Skeletal muscle satellite cell (primary cell): ENCODE results near the gene CTAGE15. TPM values are rescaled to one million over a fixed set of nuclear protein-coding genes. Genes with fewer than 3 reads are reported as not detected.
"Not testable (repeated sequence)": the region's sequence is repeated elsewhere in the genome, so short reads cannot be mapped to it uniquely, and the experiment has no call there.

Experiments
- H3K27me3 ChIP-seq: 2 replicates; pipeline ENCODE4 v1.7.0; 2013; ENCODE audit warnings: low read length; ENCODE audit not compliant: control insufficient read depth, insufficient read depth
- H3K36me3 ChIP-seq: 2 replicates; pipeline ENCODE4 v1.7.0; 2013; ENCODE audit warnings: mild to moderate bottlenecking, control low read depth, low read length; ENCODE audit not compliant: insufficient read depth
- H3K4me1 ChIP-seq: 2 replicates; pipeline ENCODE4 v1.7.0; 2013; ENCODE audit warnings: low read length; ENCODE audit not compliant: control insufficient read depth, insufficient read depth
- H3K4me2 ChIP-seq: 2 replicates; pipeline ENCODE4 v1.7.0; 2013; ENCODE audit warnings: mild to moderate bottlenecking, low read length
- H3K4me3 ChIP-seq: 2 replicates; pipeline ENCODE4 v1.7.0; 2013; ENCODE audit warnings: low read length
- H3K9ac ChIP-seq: 2 replicates; pipeline ENCODE4 v1.7.0; 2013; ENCODE audit warnings: mild to moderate bottlenecking, low read depth, low read length, moderate library complexity
- H3K9me3 ChIP-seq: replicated peaks from 2 replicates; pipeline ENCODE4 v1.7.0; 2013; ENCODE audit warnings: mild to moderate bottlenecking, control low read depth, low read length
- total RNA-seq: library from RNA; depleted of rRNA; stranded (reverse); fragments of >200 nt; gene quantifications from 2 replicates; pipeline ENCODE4 v1.2.3, GENCODE V29; 2012; rRNA removed

Gene CTAGE15, protein sequence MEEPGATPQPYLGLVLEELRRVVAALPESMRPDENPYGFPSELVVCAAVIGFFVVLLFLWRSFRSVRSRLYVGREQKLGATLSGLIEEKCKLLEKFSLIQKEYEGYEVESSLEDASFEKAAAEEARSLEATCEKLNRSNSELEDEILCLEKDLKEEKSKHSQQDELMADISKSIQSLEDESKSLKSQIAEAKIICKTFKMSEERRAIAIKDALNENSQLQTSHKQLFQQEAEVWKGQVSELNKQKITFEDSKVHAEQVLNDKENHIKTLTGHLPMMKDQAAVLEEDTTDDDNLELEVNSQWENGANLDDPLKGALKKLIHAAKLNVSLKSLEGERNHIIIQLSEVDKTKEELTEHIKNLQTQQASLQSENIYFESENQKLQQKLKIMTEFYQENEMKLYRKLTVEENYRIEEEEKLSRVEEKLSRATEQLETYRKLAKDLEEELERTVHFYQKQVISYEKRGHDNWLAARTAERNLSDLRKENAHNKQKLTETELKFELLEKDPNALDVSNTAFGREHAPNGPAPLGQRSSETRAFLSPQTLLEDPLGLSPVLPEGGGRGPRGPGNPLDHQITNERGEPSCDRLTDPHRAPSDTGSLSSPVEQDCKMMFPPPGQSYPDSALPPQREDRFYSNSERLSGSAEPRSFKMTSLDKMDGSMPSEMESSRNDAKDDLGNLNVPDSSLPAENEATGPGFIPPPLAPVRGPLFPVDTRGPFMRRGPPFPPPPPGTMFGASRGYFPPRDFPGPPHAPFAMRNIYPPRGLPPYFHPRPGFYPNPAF
- total RNA-seq, result under 0.01 TPM in 1 of 2 replicates, not detected in the other

DNA sequence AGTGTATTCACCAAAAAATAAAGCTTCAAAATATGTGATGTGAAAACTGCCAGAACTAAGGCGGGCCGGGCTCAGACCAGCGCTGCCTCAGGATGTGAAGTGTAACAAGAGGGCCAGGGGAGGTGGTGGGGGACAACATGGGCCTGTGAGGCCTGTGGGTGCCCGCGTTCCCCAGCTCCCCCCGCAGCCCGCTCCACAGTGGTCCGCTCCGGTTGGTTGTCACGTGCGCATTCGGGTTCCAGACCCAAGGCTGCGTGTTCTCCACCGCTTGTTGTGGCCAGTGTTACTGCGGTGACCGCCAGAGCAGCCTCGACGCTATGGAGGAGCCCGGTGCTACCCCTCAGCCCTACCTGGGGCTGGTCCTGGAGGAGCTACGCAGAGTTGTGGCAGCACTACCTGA, at the start of gene CTAGE15:
CTAGE15 (plus strand) TSS at position 301 of the 400 bp plus-strand sequence; CDS start at position 318, 17 bp downstream.
- H3K27me3 ChIP-seq, H3K4me1 ChIP-seq, H3K9me3 ChIP-seq, H3K9ac ChIP-seq, H3K4me3 ChIP-seq, H3K36me3 ChIP-seq, H3K4me2 ChIP-seq: not testable (repeated sequence)

DNA sequence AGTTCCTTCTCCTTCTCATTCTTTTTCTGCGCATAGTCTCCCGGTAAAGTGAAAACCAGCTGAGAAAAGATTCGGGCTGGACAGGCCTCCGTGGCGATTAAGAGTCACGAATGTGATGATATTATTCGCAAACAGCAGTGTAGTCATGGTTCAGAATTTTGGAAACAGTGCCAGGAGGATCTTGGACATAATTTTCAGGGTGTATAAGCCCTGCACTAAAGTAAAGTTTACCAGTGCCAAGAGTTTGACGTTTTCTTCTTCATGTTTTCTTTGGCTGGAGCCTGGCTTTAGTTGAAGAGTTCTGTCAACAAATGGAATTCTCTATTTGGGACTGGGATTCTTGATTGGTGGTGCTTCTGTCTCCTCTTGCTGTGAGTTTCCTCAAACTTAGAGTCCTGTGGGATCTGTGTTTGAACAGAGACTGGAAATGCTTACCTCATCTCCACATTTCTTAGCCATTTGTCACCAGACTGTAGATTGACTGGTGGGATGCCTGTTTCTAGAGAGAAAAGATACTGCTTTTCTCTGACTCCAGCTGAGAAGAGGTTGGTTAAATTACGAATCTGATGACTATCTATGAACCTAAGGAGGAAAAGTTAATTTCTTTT, 49.2 kb upstream of the CTAGE15 start:
- H3K9me3 ChIP-seq, H3K36me3 ChIP-seq, H3K4me2 ChIP-seq, H3K9ac ChIP-seq, H3K4me3 ChIP-seq, H3K27me3 ChIP-seq: not testable (repeated sequence)
- peaks cover 16% of the 10 kb centered on the region for H3K4me1 ChIP-seq

- H3K9me3 ChIP-seq, H3K9ac ChIP-seq, H3K4me1 ChIP-seq, H3K4me2 ChIP-seq, H3K27me3 ChIP-seq, H3K36me3 ChIP-seq, H3K4me3 ChIP-seq: not testable (repeated sequence)
Observed at GRCh38 chr7:143531169-143531926, 40.3 kb upstream of the CTAGE15 start.

GRCh38 chr7:143531932-143532331, 39.7 kb upstream of the CTAGE15 start:
- H3K27me3 ChIP-seq, H3K4me1 ChIP-seq, H3K4me3 ChIP-seq, H3K9ac ChIP-seq, H3K4me2 ChIP-seq, H3K36me3 ChIP-seq, H3K9me3 ChIP-seq: not testable (repeated sequence)

GRCh38 chr7:143533213-143533839, 38.3 kb upstream of the CTAGE15 start:
- not testable (repeated sequence) for H3K4me3 ChIP-seq, H3K4me1 ChIP-seq, H3K36me3 ChIP-seq, H3K27me3 ChIP-seq, H3K4me2 ChIP-seq, H3K9ac ChIP-seq, H3K9me3 ChIP-seq

DNA sequence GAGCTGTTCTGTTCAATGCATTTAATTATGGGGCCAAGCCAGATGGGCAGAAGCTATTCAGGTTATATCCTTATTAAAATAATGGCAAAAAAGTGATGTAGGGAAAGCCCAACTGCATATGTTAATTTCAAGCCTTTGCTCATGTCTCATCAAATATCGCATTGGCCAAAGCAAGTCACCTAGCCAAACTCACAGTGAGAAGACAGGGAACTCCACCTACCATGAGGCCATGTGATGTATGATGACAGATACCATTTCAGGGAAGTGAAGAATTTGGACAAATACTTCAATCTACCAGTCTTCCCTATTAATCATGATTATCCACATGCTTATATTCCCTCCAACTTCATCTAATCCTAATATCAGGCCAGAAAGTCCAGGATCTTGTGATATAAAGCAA, 35.2 kb upstream of the CTAGE15 start:
- H3K36me3 ChIP-seq, H3K4me3 ChIP-seq, H3K4me2 ChIP-seq: not testable (repeated sequence)

GRCh38 chr7:143543288-143544038, 28.1 kb upstream of the CTAGE15 start:
- not testable (repeated sequence) for H3K4me1 ChIP-seq, H3K4me3 ChIP-seq, H3K9ac ChIP-seq, H3K9me3 ChIP-seq, H3K4me2 ChIP-seq, H3K27me3 ChIP-seq, H3K36me3 ChIP-seq

More for the DNA sequence above, 35.2 kb upstream of the CTAGE15 start:
- not testable (repeated sequence) for H3K9me3 ChIP-seq, H3K9ac ChIP-seq, H3K27me3 ChIP-seq, H3K4me1 ChIP-seq

DNA sequence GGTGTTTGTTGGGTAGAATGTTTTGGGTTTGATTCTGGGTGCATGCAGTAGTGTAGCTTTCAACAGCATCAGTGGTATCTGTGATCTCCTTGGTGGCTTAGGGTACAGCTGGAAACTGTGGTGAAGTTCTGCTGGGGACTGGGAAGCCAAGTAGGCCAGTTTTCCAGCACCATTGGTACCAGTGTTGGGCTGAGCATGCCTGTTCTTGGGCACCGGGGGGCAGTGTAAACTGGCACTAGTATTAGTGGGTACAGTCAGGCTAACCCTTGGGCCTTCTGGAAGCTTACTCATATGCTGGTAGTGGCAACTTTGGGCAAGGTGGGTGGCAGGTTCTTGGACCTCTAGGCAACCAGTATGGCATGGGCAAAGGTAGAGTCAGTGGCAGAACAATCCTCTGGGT, 15.6 kb upstream of the CTAGE15 start:
- H3K9me3 ChIP-seq, H3K36me3 ChIP-seq, H3K4me3 ChIP-seq, H3K9ac ChIP-seq, H3K27me3 ChIP-seq, H3K4me1 ChIP-seq, H3K4me2 ChIP-seq: not testable (repeated sequence)

DNA sequence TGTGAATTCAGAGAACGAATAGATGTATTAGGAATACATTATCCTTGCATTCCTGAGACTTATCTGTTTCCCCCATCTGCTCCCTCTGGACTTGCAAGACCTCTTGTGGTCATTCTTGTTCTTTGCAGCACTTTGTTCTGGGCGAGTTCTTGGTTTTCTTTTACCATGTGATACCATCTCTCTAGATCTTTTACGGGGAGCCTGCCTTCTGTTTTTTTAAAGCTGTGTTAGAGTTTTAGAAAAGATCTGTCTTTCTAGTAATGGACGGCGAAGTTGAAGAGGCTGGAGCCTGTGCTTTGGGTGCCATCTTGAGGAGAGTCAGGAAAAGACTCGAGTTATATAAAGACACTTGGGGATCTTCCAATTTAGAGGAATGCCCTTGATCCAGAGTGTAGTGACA, 8.3 kb upstream of the CTAGE15 start:
- H3K9me3 ChIP-seq, H3K9ac ChIP-seq, H3K27me3 ChIP-seq, H3K36me3 ChIP-seq, H3K4me2 ChIP-seq, H3K4me1 ChIP-seq, H3K4me3 ChIP-seq: not testable (repeated sequence)

DNA sequence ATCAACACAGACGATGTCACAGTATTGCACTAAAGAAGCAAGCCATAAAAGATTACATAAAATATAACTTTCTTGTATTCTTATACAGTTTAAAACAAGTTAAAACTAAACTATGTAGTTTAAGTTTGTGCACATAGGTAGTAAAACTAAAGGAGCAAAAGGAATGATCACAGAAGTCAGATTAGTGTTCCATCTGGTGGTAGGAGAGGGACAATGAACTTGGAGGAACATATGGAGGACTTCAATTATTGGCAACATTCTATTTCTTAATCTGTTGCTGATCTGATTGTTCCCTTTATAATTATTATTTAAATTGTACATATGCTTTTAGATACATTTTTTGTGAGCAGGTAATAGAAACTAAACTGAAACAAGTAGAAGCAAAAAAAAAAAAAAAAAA, 5.6 kb upstream of the CTAGE15 start:
- H3K4me1 ChIP-seq, H3K36me3 ChIP-seq, H3K9me3 ChIP-seq, H3K27me3 ChIP-seq, H3K4me3 ChIP-seq, H3K9ac ChIP-seq, H3K4me2 ChIP-seq: not testable (repeated sequence)
